SU-DHL-6 (cell line): Measurements from ENCODE around the gene KMT2B.

Experiments used
- H2AFZ ChIP-seq: fragments of 200-600 bp; sonication (generic); 2 replicates; pipeline ENCODE4 v1.6.1; 2014; ENCODE audit warnings: low read depth, mild to moderate bottlenecking, moderate library complexity, mixed read lengths, antibody characterized with exemption, low read length; ENCODE audit not compliant: severe bottlenecking
- H3F3A ChIP-seq: fragments of 200-600 bp; shearing (Covaris generic); 2 replicates; pipeline ENCODE4 v1.6.0; 2016; ENCODE audit warnings: antibody characterized with exemption, mild to moderate bottlenecking; ENCODE audit not compliant: insufficient read depth
- H3K27ac ChIP-seq: fragments of 200-600 bp; sonication (generic); 2 replicates; pipeline ENCODE4 v1.5.1; 2016; ENCODE audit warnings: low read depth, mild to moderate bottlenecking, low read length, moderate library complexity, mixed read lengths
- H3K27me3 ChIP-seq: fragments of 200-600 bp; sonication (generic), shearing (Covaris generic); 2 replicates; pipeline ENCODE4 v1.6.0; 2014; ENCODE audit warnings: mild to moderate bottlenecking, low read length
- H3K36me3 ChIP-seq: fragments of 200-600 bp; sonication (generic); 2 replicates; pipeline ENCODE4 v1.6.1; 2014; ENCODE audit warnings: mild to moderate bottlenecking, low read length, mixed read lengths
- H3K4me2 ChIP-seq: fragments of 300-600, 200-600 bp; shearing (Covaris generic), sonication (generic); 2 replicates; pipeline ENCODE4 v1.6.0; 2014; ENCODE audit warnings: low read length, low read depth, mild to moderate bottlenecking; ENCODE audit not compliant: poor library complexity, severe bottlenecking
- H3K4me3 ChIP-seq: fragments of 200-600 bp; sonication (generic); 2 replicates; pipeline ENCODE4 v1.5.1; 2014; ENCODE audit warnings: antibody characterized with exemption, low read length, mild to moderate bottlenecking, mixed read lengths; ENCODE audit not compliant: insufficient read depth, poor library complexity, severe bottlenecking
- H3K79me2 ChIP-seq: fragments of 200-600 bp; sonication (generic); 2 replicates; pipeline ENCODE4 v1.6.1; 2014; ENCODE audit warnings: mild to moderate bottlenecking, low read length, moderate library complexity; ENCODE audit not compliant: insufficient read depth
- H3K9ac ChIP-seq: fragments of 200-600 bp; sonication (generic); 2 replicates; pipeline ENCODE4 v1.7.0; 2014; ENCODE audit warnings: mild to moderate bottlenecking, low read length
- H3K9me2 ChIP-seq: fragments of 200-600 bp; sonication (generic); replicated peaks from 2 replicates; pipeline ENCODE4 v1.6.1; 2014; ENCODE audit warnings: low read length; ENCODE audit not compliant: insufficient read depth
- H3K9me3 ChIP-seq: fragments of 200-600 bp; sonication (generic); 2 replicates; pipeline ENCODE4 v1.6.1; 2014; ENCODE audit warnings: low read length, mixed read lengths; ENCODE audit not compliant: insufficient read depth
- H4K20me1 ChIP-seq: fragments of 200-600 bp; sonication (generic); 2 replicates; pipeline ENCODE4 v1.6.1; 2014; ENCODE audit warnings: low read depth, mild to moderate bottlenecking, antibody characterized with exemption, low read length, moderate library complexity, mixed read lengths
- EZH2phosphoT487 ChIP-seq: fragments of 200-600 bp; sonication (generic), shearing (Covaris generic); conservative IDR thresholded peaks from 2 replicates; pipeline ENCODE4 v1.6.1; 2018; ENCODE audit warnings: mild to moderate bottlenecking, antibody characterized with exemption, low read length, moderate library complexity, mixed read lengths
- TF ChIP-seq, protein P1 (sequence below): fragments of 200-600 bp; sonication (generic); IDR thresholded peaks from one replicate; pipeline ENCODE4 v1.5.1; 2017; ENCODE audit warnings: antibody characterized with exemption, mild to moderate bottlenecking, low read length, moderate library complexity; ENCODE audit not compliant: insufficient read depth, poor library complexity, severe bottlenecking

KMT2B gene

DNA sequence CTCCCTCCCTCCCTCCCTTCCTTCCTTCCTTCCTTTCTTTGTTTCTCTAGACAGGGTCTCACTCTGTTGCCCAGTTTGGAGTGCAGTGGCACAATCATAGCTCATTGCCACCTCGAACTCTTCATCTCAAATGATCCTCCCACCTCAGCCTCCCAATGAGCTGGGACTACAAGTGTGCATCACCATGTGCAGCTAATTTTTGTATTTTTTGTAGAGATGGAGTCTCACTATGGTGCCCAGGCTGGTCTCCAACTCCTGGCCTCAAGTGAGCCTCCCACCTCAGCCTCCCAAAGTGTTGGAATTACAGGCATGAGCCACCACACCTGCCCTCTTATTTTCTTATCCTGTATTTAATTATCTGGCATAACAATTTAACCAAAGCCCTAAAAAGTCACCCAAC lies 47.1 kb upstream of the KMT2B start:
- no peaks in the 10 kb centered on the region for H3K36me3 ChIP-seq
- no peaks in the 10 kb centered on the region for H3K9me2 ChIP-seq
- H3K27me3 ChIP-seq: no peaks in the 10 kb centered on the region
- no peaks in the 10 kb centered on the region for H3F3A ChIP-seq
- H2AFZ ChIP-seq: no peak overlapping the region
- H3K4me2 ChIP-seq: no peak overlapping the region
- no peak overlapping the region for H3K27ac ChIP-seq
- TF ChIP-seq, protein P1, sequence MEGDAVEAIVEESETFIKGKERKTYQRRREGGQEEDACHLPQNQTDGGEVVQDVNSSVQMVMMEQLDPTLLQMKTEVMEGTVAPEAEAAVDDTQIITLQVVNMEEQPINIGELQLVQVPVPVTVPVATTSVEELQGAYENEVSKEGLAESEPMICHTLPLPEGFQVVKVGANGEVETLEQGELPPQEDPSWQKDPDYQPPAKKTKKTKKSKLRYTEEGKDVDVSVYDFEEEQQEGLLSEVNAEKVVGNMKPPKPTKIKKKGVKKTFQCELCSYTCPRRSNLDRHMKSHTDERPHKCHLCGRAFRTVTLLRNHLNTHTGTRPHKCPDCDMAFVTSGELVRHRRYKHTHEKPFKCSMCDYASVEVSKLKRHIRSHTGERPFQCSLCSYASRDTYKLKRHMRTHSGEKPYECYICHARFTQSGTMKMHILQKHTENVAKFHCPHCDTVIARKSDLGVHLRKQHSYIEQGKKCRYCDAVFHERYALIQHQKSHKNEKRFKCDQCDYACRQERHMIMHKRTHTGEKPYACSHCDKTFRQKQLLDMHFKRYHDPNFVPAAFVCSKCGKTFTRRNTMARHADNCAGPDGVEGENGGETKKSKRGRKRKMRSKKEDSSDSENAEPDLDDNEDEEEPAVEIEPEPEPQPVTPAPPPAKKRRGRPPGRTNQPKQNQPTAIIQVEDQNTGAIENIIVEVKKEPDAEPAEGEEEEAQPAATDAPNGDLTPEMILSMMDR: no peak
- TF ChIP-seq EZH2phosphoT487: no peak
- no peaks in the 10 kb centered on the region for H4K20me1 ChIP-seq
- H3K9ac ChIP-seq: no peak overlapping the region
- H3K4me3 ChIP-seq: no peak overlapping the region
- no peaks in the 10 kb centered on the region for H3K9me3 ChIP-seq
- no peaks in the 10 kb centered on the region for H3K79me2 ChIP-seq

DNA sequence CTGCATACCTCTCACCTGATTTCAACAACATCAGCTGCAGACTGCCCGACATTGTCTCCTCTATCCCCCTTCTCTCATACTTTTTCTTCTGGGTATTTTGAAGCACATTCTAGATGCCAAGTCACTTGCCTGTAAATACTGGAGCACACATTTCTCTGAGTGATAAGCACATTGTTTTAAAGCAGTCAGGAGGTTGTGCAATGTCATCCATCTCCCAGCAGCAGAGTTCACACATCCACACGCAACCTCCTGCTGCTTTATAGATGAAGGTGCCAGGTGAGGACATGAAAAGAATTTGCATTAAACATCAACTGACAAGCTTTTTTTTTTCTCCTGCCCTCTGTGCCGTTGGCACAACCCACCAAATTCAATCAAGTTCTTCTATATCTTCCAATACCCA lies 46.0 kb upstream of the KMT2B start:
- no peak overlapping the region for H3K4me3 ChIP-seq
- H3K4me2 ChIP-seq: no peak overlapping the region
- no peak overlapping the region for H3K9ac ChIP-seq
- no peak overlapping the region for H3K27ac ChIP-seq
- no peaks in the 10 kb centered on the region for H3K36me3 ChIP-seq
- no peaks in the 10 kb centered on the region for H3F3A ChIP-seq
- no peaks in the 10 kb centered on the region for H3K9me2 ChIP-seq
- no peaks in the 10 kb centered on the region for H3K79me2 ChIP-seq
- H4K20me1 ChIP-seq: no peaks in the 10 kb centered on the region
- H2AFZ ChIP-seq: no peak overlapping the region
- no peaks in the 10 kb centered on the region for H3K27me3 ChIP-seq
- TF ChIP-seq, protein P1: no peak
- no peak for TF ChIP-seq EZH2phosphoT487
- no peaks in the 10 kb centered on the region for H3K9me3 ChIP-seq

DNA sequence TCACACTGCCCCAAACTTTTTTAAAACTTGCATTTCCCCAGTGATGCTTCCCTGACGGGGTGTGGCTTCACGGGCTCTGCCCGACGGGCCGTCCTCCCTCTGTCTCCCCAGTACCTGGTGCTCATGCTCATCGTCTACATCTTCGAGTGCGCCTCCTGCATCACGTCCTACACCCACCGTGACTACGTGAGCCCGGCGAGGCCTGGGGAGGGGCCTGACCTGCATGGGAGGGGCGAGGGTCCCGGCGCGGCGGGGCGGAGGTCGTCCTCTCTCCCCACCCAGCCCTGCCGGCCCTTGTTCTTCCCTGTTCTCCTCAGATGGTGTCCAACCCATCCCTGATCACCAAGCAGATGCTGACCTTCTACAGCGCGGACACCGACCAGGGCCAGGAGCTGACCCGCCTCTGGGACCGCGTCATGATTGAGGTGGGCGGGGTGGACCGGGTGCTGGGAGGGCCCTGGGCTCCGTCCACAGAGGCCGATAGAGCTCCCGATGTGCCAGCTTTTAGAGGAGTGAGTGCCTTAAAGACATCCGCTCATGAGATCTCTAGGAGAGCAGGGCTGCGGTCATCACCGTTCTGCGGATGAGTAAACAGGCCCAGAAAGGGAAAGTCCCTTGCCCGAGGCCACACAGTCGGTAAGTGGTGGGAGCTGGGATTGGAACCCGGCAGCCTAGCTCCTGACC lies 44.5 kb upstream of the KMT2B start:
- Histone ChIP-seq H4K20me1 (no peaks in the 10 kb centered on the region), H3K27me3 (no peaks in the 10 kb centered on the region), H3K4me2 (peak overlapping the region; percentile 43), H3K27ac (no peak overlapping the region), H3K9me2 (no peaks in the 10 kb centered on the region), H3K9me3 (no peaks in the 10 kb centered on the region), H3K79me2 (no peaks in the 10 kb centered on the region), H3F3A (no peaks in the 10 kb centered on the region), H3K9ac (no peak overlapping the region; the same call in 1 of the 2 replicates), H2AFZ (peak overlapping the region; percentile 56), H3K36me3 (no peaks in the 10 kb centered on the region), H3K4me3 (peak overlapping the region; percentile 17)
- no peak for TF ChIP-seq EZH2phosphoT487
- TF ChIP-seq, protein P1: no peak
